Activated CD8-positive, alpha-beta memory T cell treated with anti-CD3 and anti-CD28 coated beads for 48 hours (primary cell): Measurements from ENCODE around the gene THRB.
"Not testable (repeated sequence)": the region's sequence is repeated elsewhere in the genome, so short reads cannot be mapped to it uniquely, and the experiment has no call there.

Source experiments
- DNase-seq, 3 experiments: peaks; one replicate each; pipeline ENCODE4 v3.0.0-alpha.2; 2020; ENCODE audit warnings: low read depth in 2 of 3, low spot score in 2 of 3

The THRB gene

GRCh38 chr3:24120434-24120833 is 374.2 kb downstream of the THRB start:
- DNase-seq, result no peak

- no peak for DNase-seq
Measured at GRCh38 chr3:24119321-24119751, 375.3 kb downstream of the THRB start.

GRCh38 chr3:24117508-24117907 is 377.1 kb downstream of the THRB start:
- no peak for DNase-seq

- no peak for DNase-seq
Measured at GRCh38 chr3:24111711-24112110, 382.9 kb downstream of the THRB start.

- no peak for DNase-seq
Measured at GRCh38 chr3:24110051-24110450, 384.6 kb downstream of the THRB start.

- DNase-seq, result no peak
Measured at GRCh38 chr3:24101676-24102168, 392.9 kb downstream of the THRB start.

GRCh38 chr3:24100696-24101402 is 393.8 kb downstream of the THRB start:
- no peak for DNase-seq

GRCh38 chr3:24096695-24097290 is 397.9 kb downstream of the THRB start:
- DNase-seq, result no peak

GRCh38 chr3:24096271-24096670 is 398.4 kb downstream of the THRB start:
- no peak for DNase-seq

- DNase-seq, result not testable (repeated sequence)
Measured at GRCh38 chr3:24094818-24095217, 399.8 kb downstream of the THRB start.

- DNase-seq, result no peak
Measured at GRCh38 chr3:24088782-24089181, 405.9 kb downstream of the THRB start.

- no peak for DNase-seq
Measured at GRCh38 chr3:24087469-24087868, 407.2 kb downstream of the THRB start.

GRCh38 chr3:24086617-24087404 is 407.8 kb downstream of the THRB start:
- DNase-seq, result no peak

GRCh38 chr3:24086206-24086605 is 408.4 kb downstream of the THRB start:
- DNase-seq, result no peak

GRCh38 chr3:24072193-24072592 is 422.5 kb downstream of the THRB start:
- DNase-seq, result no peak

- no peak for DNase-seq
Measured at GRCh38 chr3:24069045-24069444, 425.6 kb downstream of the THRB start.

- DNase-seq, result no peak
Measured at GRCh38 chr3:24067483-24067882, 427.2 kb downstream of the THRB start.
